Panc1 (cell line): ENCODE measurements around the gene NR0B1. TPM values are rescaled to one million over a fixed set of nuclear protein-coding genes. Genes with fewer than 3 reads are reported as not detected.
A peak's percentile ranks its signal among the peaks of the same experiment; 100 is the strongest.

ENCODE experiments used
- ATAC-seq: fragments of 200-7000 bp; cut with Tn5 transposase; 2 replicates; pipeline ENCODE4 v1.9.1; 2020; ENCODE audit warnings: mild to moderate bottlenecking, moderate library complexity
- Bru-seq: library from RNA; stranded (reverse); fragments of 400-500 nt; gene quantifications from one replicate; lab custom pipeline; 2021; lab: Mats Ljungman, UMichigan
- BruChase-seq, 2 experiments: library from RNA; stranded (reverse); fragments of 400-500 nt; gene quantifications; one replicate each; lab custom pipeline; 2021; lab: Mats Ljungman, UMichigan
- BruUV-seq: library from RNA; stranded (reverse); fragments of 400-500 nt; replicated peaks from 2 replicates; lab custom pipeline; 2021; lab: Mats Ljungman, UMichigan
- CTCF ChIA-PET: fragments of 300-600 bp; sonication (Branson Sonifier 250); formaldehyde crosslinking; loops from one replicate; lab custom pipeline; 2022; ENCODE audit warnings: antibody characterized with exemption; lab: Charles Lee
- POLR2A ChIA-PET: fragments of 300-600 bp; sonication (Branson Sonifier 250); formaldehyde crosslinking; loops from one replicate; lab custom pipeline; 2022; ENCODE audit warnings: antibody characterized with exemption; lab: Charles Lee
- DNase-seq: peaks from one replicate; pipeline ENCODE4 v3.0.0-alpha.2; 2010; ENCODE audit warnings: low read depth, low spot score
- H3K27ac ChIP-seq: 2 replicates; pipeline ENCODE4 v1.5.1; 2011; ENCODE audit warnings: mild to moderate bottlenecking, low read length, inconsistent platforms
- H3K27me3 ChIP-seq: fragments of 200-500 bp; sonication (Bioruptor generic); 2 replicates; pipeline ENCODE4 v1.6.0; 2014; ENCODE audit warnings: low read length, inconsistent platforms; ENCODE audit not compliant: control insufficient read depth, insufficient read depth
- H3K36me3 ChIP-seq: fragments of 200-500 bp; sonication (Bioruptor generic); 2 replicates; pipeline ENCODE4 v1.5.1; 2014; ENCODE audit warnings: inconsistent platforms, mild to moderate bottlenecking, low read length, moderate library complexity; ENCODE audit not compliant: control insufficient read depth, insufficient read depth
- H3K4me1 ChIP-seq: 2 replicates; pipeline ENCODE4 v1.5.1; 2011; ENCODE audit warnings: inconsistent platforms, mild to moderate bottlenecking, low read length, moderate library complexity; ENCODE audit not compliant: control insufficient read depth, insufficient read depth
- H3K4me3 ChIP-seq, 2 experiments: 2 replicates each; pipeline ENCODE4 v1.5.1; 2011 to 2012; ENCODE audit warnings: low read depth in 2 of 2, low read length in 2 of 2, mild to moderate bottlenecking in 2 of 2, inconsistent platforms in 1 of 2, moderate library complexity in 1 of 2
- H3K9me3 ChIP-seq: fragments of 200-500 bp; sonication (Bioruptor generic); 2 replicates; pipeline ENCODE4 v1.5.1; 2014; ENCODE audit warnings: low read depth, mild to moderate bottlenecking, inconsistent platforms, low read length, moderate library complexity; ENCODE audit not compliant: control insufficient read depth, insufficient read depth
- CTCF ChIP-seq: fragments of 450-650 bp; IDR thresholded peaks from 2 replicates; pipeline ENCODE4 v1.5.1; 2017; ENCODE audit warnings: mild to moderate bottlenecking
- POLR2AphosphoS5 ChIP-seq: IDR thresholded peaks from 2 replicates; pipeline ENCODE4 v1.6.1; 2012; ENCODE audit warnings: mild to moderate bottlenecking, low read depth, low read length, moderate library complexity
- REST ChIP-seq, 2 experiments: IDR thresholded peaks; 2 replicates each; pipeline ENCODE4 v1.6.1; 2011 to 2012; ENCODE audit warnings: low read depth in 2 of 2, control low read depth in 1 of 2, low read length in 1 of 2, mild to moderate bottlenecking in 1 of 2, moderate library complexity in 1 of 2; ENCODE audit not compliant: insufficient read depth in 1 of 2
- SIN3A ChIP-seq: IDR thresholded peaks from 2 replicates; pipeline ENCODE4 v1.6.1; 2012; ENCODE audit warnings: low read depth, mild to moderate bottlenecking, low read length, moderate library complexity, borderline replicate concordance; ENCODE audit not compliant: insufficient read depth
- TCF7L2 ChIP-seq: IDR thresholded peaks from 2 replicates; pipeline ENCODE4 v1.6.1; 2011; ENCODE audit warnings: mild to moderate bottlenecking, low read depth, low read length, inconsistent platforms
- in situ Hi-C: cut with HindIII; loops from 2 replicates; pipeline ENCODE4 v1.10.0; 2016; ENCODE audit warnings: low sequenced_read_pairs, low pct_unique_long_range_greater_than_20kb
- intact Hi-C: fragments of 100-400 bp; cut with micrococcal nuclease; formaldehyde crosslinking; loops from one replicate; pipeline ENCODE4 v1.10.0; 2022; ENCODE audit not compliant: unreplicated experiment
- long read RNA-seq: library from polyadenylated mRNA; unstranded; transcript quantifications from one replicate; pipeline ENCODE4 v2.0.0, GENCODE V29; 2021; ENCODE audit not compliant: unreplicated experiment
- polyA plus RNA-seq: library from polyadenylated mRNA; unstranded; fragments of >200 nt; gene quantifications from one replicate; pipeline ENCODE4 v1.2.1, GENCODE V29; 2012; ENCODE audit warnings: missing spikeins; ENCODE audit not compliant: insufficient read length
- total RNA-seq: library from RNA; stranded (reverse); gene quantifications from one replicate; pipeline ENCODE4 v1.2.1, GENCODE V29; 2021; ENCODE audit not compliant: unreplicated experiment

Gene NR0B1
- total RNA-seq = not detected
- polyA plus RNA-seq = not detected
- not detected for Bru-seq, nascent RNA
- not detected for BruChase-seq, experiment 1, labeled RNA remaining after a 2-hour chase
- not detected for BruChase-seq, experiment 2, labeled RNA remaining after a 6-hour chase
- long read RNA-seq = 0 reads

GRCh38 chrX:30309139-30309571, at the start of gene NR0B1:
TSS of gene NR0B1 (minus strand) at chrX:30309390. CDS start at chrX:30309363, 27 bp downstream.
- Histone ChIP-seq H3K36me3 (no peaks in the 10 kb centered on the region), H3K9me3 (no peaks in the 10 kb centered on the region), H3K4me3 (peak within 1 kb of the TSS in 1 of 2 experiments; percentile 13; a peak in 1 of 4 replicates), H3K4me1 (no peaks in the 10 kb centered on the region), H3K27me3 (no peaks in the 10 kb centered on the region), H3K27ac (no peak within 1 kb of the TSS)
- POLR2A ChIA-PET = no interaction called here
- TF ChIP-seq REST (IDR thresholded peaks at IDR 0.05; ENCODE audit: insufficient read depth in 1 of 2, low read depth in 2 of 2, low read length in 1 of 2) (no peak), CTCF (no peak), SIN3A (no peak), POLR2AphosphoS5 (no peak), TCF7L2 (no peak)
- no TSS peak for BruUV-seq
- CTCF ChIA-PET = no interaction called here
- in situ Hi-C loops = no loop called here
- DNase-seq = no peak
- intact Hi-C loops = no loop called here
- ATAC-seq = no peak

GRCh38 chrX:30349946-30350345, 40.8 kb upstream of the NR0B1 start:
- no peaks in the 10 kb centered on the region for H3K27me3 ChIP-seq

More at GRCh38 chrX:30349946-30350345, 40.8 kb upstream of the NR0B1 start:
- Histone ChIP-seq H3K4me1 (no peaks in the 10 kb centered on the region), H3K27ac (no peak overlapping the region), H3K4me3 (no peak overlapping the region), H3K36me3 (no peaks in the 10 kb centered on the region), H3K9me3 (no peaks in the 10 kb centered on the region)
- ATAC-seq = no peak
- CTCF ChIA-PET = no interaction called here
- BruUV-seq = no TSS peak
- in situ Hi-C loops (no loop called here), intact Hi-C loops (no loop called here)
- no peak for DNase-seq
- TF ChIP-seq TCF7L2 (no peak), CTCF (no peak), SIN3A (no peak), REST (IDR thresholded peaks at IDR 0.05; ENCODE audit: insufficient read depth in 1 of 2, low read depth in 2 of 2, low read length in 1 of 2) (no peak), POLR2AphosphoS5 (no peak)
- POLR2A ChIA-PET = no interaction called here
